Gastroesophageal sphincter (tissue), 4 donors: ENCODE results near the gene SOX2. TPM values are rescaled to one million over a fixed set of nuclear protein-coding genes. Genes with fewer than 3 reads are reported as not detected.

Experiments used
- ATAC-seq: fragments of 150-250 bp; one replicate; pipeline ENCODE4 v1.9.1; 2016; ENCODE audit warnings: mild to moderate bottlenecking, moderate library complexity
- H3K27ac ChIP-seq, 4 donors: fragments of 200-600 bp; sonication (generic) in 3 of 4; 1 replicate in 3 of 4; 2 replicates in 1 of 4; pipeline ENCODE4 v1.5.1; 2016 to 2019
- H3K27me3 ChIP-seq: fragments of 200-600 bp; sonication (generic); one replicate; pipeline ENCODE4 v1.5.1; 2019
- H3K36me3 ChIP-seq, 2 donors: fragments of 200-600 bp; sonication (generic); one replicate each; pipeline ENCODE4 v1.5.1; 2019; ENCODE audit warnings: control low read depth in 1 of 2
- H3K4me1 ChIP-seq, 3 donors: fragments of 200-600 bp; sonication (generic); 1 replicate in 2 of 3; 2 replicates in 1 of 3; pipeline ENCODE4 v1.5.1; 2016 to 2019; ENCODE audit warnings: control low read depth in 2 of 3
- H3K4me3 ChIP-seq, 2 donors: fragments of 200-600 bp; sonication (generic); one replicate each; pipeline ENCODE4 v1.5.1; 2019; ENCODE audit warnings: mild to moderate bottlenecking in 1 of 2, moderate library complexity in 1 of 2
- H3K9me3 ChIP-seq, 3 donors: fragments of 200-600 bp; sonication (generic); one replicate each; pipeline ENCODE4 v1.5.1; 2017 to 2019; ENCODE audit warnings: control low read depth in 2 of 3
- EP300 ChIP-seq: sonication (generic); formaldehyde crosslinking; IDR thresholded peaks from one replicate; pipeline ENCODE4 v1.6.1; 2017; ENCODE audit warnings: antibody characterized with exemption, mild to moderate bottlenecking
- POLR2A ChIP-seq, 2 donors: fragments of 450-650 bp; IDR thresholded peaks; one replicate each; pipeline ENCODE4 v1.6.1; 2017; ENCODE audit warnings: antibody characterized with exemption in 2 of 2, mild to moderate bottlenecking in 2 of 2, moderate library complexity in 1 of 2
- POLR2AphosphoS5 ChIP-seq: sonication (generic); formaldehyde crosslinking; IDR thresholded peaks from one replicate; pipeline ENCODE4 v1.6.1; 2017; ENCODE audit warnings: antibody characterized with exemption
- WGBS, 2 donors: methylation state at CpG; one replicate each; pipeline ENCODE4 v1.1.5; 2018; ENCODE audit warnings: low coverage in 1 of 2; 5-methylcytosine and 5-hydroxymethylcytosine counted together
- total RNA-seq, 4 donors: library from RNA; depleted of rRNA; stranded (reverse); fragments of >200 nt; gene quantifications; one replicate each; pipeline ENCODE4 v1.1.0, GENCODE V29; 2016
- TF ChIP-seq, protein P1 (sequence below), 4 experiments: fragments of 200-600 bp in 2 of 4; fragments of 450-650 bp in 2 of 4; sonication (generic) in 1 of 4; IDR thresholded peaks; one replicate each; pipeline ENCODE4 v1.5.1; 2017 to 2019; ENCODE audit warnings: antibody characterized with exemption in 4 of 4, mild to moderate bottlenecking in 2 of 4, moderate library complexity in 2 of 4

Gene SOX2
- total RNA-seq, 4 donors from 2014 or later = 3.1 to 9.9 (median 5.7) TPM

- 11 to 16% methylated on average over 16 to 17 of the region's 17 CpGs for WGBS, 2 donors
- Histone ChIP-seq H3K4me3 (no peak overlapping the region), H3K9me3 (no peaks in the 10 kb centered on the region), H3K36me3 (no peaks in the 10 kb centered on the region), H3K27ac (no peak overlapping the region), H3K4me1 (peaks cover 0 to 30% (median 11%) of the 10 kb centered on the region in 3 donors), H3K27me3 (peaks cover 100% of the 10 kb centered on the region)
- TF ChIP-seq, protein P1, sequence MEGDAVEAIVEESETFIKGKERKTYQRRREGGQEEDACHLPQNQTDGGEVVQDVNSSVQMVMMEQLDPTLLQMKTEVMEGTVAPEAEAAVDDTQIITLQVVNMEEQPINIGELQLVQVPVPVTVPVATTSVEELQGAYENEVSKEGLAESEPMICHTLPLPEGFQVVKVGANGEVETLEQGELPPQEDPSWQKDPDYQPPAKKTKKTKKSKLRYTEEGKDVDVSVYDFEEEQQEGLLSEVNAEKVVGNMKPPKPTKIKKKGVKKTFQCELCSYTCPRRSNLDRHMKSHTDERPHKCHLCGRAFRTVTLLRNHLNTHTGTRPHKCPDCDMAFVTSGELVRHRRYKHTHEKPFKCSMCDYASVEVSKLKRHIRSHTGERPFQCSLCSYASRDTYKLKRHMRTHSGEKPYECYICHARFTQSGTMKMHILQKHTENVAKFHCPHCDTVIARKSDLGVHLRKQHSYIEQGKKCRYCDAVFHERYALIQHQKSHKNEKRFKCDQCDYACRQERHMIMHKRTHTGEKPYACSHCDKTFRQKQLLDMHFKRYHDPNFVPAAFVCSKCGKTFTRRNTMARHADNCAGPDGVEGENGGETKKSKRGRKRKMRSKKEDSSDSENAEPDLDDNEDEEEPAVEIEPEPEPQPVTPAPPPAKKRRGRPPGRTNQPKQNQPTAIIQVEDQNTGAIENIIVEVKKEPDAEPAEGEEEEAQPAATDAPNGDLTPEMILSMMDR (IDR thresholded peaks at IDR 0.05) = peak; percentile 31 to 82 (median 62)
- no peak for TF ChIP-seq POLR2A (IDR thresholded peaks at IDR 0.05)
- no peak for ATAC-seq
Observed at GRCh38 chr3:181700168-181701087, 11.3 kb upstream of the SOX2 start.

DNA sequence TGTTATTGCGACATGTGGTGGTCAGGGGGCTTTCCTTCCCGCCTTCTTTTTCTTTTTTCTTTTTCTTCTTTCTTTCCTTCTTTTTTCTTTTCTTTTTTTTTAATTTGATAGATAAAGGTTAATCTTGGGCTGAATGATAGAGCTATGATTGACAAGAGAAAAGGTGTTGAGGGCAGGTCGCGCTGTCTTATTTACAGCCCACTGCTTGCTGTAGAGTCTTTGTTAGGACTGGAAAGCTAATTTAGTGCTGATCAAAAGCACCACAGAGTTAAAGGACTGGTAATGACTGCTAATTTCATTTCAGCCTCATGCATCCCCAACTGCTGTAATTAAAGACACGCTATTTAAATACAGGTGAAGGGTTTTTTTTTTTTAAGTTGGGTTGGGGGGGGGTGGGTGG is 10.6 kb upstream of the SOX2 start:
- TF ChIP-seq EP300 (no peak), POLR2AphosphoS5 (no peak), POLR2A (IDR thresholded peaks at IDR 0.05) (no peak)
- TF ChIP-seq, protein P1 (IDR thresholded peaks at IDR 0.05) = no peak

GRCh38 chr3:181703601-181704420 is 7.9 kb upstream of the SOX2 start:
- H3K36me3 ChIP-seq = no peaks in the 10 kb centered on the region
- H3K27ac ChIP-seq = no peak overlapping the region
- H3K9me3 ChIP-seq = no peaks in the 10 kb centered on the region
- peaks cover 100% of the 10 kb centered on the region for H3K27me3 ChIP-seq
- no peak overlapping the region for H3K4me3 ChIP-seq
- WGBS, 2 donors = 0 to 11% methylated on average over 2 to 6 of the region's 44 CpGs
- H3K4me1 ChIP-seq = peaks cover 0 to 16% (median 0%) of the 10 kb centered on the region in 3 donors
- no peak for ATAC-seq
- TF ChIP-seq POLR2AphosphoS5 (no peak), POLR2A (IDR thresholded peaks at IDR 0.05) (no peak), EP300 (no peak)
- TF ChIP-seq, protein P1 (IDR thresholded peaks at IDR 0.05) = no peak

More for the DNA sequence above, 10.6 kb upstream of the SOX2 start:
- peaks cover 0 to 23% (median 4%) of the 10 kb centered on the region in 3 donors for H3K4me1 ChIP-seq
- peaks cover 100% of the 10 kb centered on the region for H3K27me3 ChIP-seq
- no peaks in the 10 kb centered on the region for H3K36me3 ChIP-seq
- no peak overlapping the region for H3K4me3 ChIP-seq
- 0 to 11% methylated on average over 3 to 5 of the region's 5 CpGs for WGBS, 2 donors
- H3K9me3 ChIP-seq = no peaks in the 10 kb centered on the region
- H3K27ac ChIP-seq = no peak overlapping the region
- ATAC-seq = no peak

DNA sequence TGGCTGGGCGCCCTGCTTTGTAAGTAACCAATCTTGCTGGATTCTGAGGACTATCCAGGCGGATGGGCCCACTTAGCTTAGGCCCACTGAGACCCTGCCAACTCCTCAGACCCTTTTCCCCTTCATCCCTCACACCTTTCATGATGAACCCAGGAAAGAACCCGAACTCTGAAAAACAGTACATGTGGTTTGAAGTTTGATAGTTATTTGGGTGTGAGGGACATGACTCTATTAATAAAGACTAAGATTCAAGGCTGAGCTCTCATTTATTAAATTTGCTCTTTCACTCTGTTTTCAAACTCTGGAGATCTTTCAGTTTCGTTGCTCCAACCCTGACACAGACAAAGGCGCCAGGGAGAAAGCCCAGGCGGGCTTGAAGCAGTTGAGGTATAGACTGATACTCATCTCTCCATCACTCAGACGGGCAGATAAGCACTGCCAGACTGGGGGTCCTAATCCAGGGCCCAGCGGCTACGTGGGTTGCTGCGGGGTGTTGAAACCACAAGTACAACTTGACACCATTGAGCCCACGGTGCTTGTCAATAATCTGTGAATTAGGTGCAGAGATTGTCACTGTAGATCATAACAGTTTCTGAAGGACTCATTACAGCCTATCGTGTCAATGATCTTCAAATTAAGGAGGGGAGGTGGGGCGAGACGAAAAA is 7.2 kb upstream of the SOX2 start:
- WGBS, 2 donors = 9 to 25% methylated on average over 6 to 7 of the region's 14 CpGs
- no peak for ATAC-seq
- H3K4me1 ChIP-seq = peaks cover 0 to 17% (median 0%) of the 10 kb centered on the region in 3 donors
- H3K9me3 ChIP-seq = no peaks in the 10 kb centered on the region
- no peak for TF ChIP-seq POLR2AphosphoS5
- TF ChIP-seq, protein P1 (IDR thresholded peaks at IDR 0.05) = no peak
- TF ChIP-seq EP300 = no peak
- TF ChIP-seq POLR2A (IDR thresholded peaks at IDR 0.05) = no peak
- no peaks in the 10 kb centered on the region for H3K36me3 ChIP-seq
- H3K4me3 ChIP-seq = no peak overlapping the region
- H3K27ac ChIP-seq = no peak overlapping the region
- peaks cover 100% of the 10 kb centered on the region for H3K27me3 ChIP-seq
